HCT116 (cell line): ENCODE measurements around the gene FOXK2. TPM values are rescaled to one million over a fixed set of nuclear protein-coding genes. Genes with fewer than 3 reads are reported as not detected.

Source experiments
- ATAC-seq: fragments of 200-7000 bp; cut with Tn5 transposase; 2 replicates; pipeline ENCODE4 v1.9.1; 2020; ENCODE audit warnings: mild to moderate bottlenecking, moderate library complexity
- BruUV-seq: library from RNA; stranded (reverse); fragments of 400-500 nt; replicated peaks from 2 replicates; lab custom pipeline; 2021; lab: Mats Ljungman, UMichigan
- CTCF ChIA-PET: fragments of 300-600 bp; sonication (Branson Sonifier 250); formaldehyde crosslinking; loops from one replicate; lab custom pipeline; 2021; ENCODE audit warnings: antibody characterized with exemption; lab: Charles Lee
- POLR2A ChIA-PET: fragments of 300-600, 350-600 bp; sonication (Branson Sonifier 250); formaldehyde crosslinking; loops from one replicate; lab custom pipeline; 2021; ENCODE audit warnings: antibody characterized with exemption; lab: Charles Lee
- RAD21 ChIA-PET, 2 experiments: fragments of 300-600 bp; sonication (Branson Sonifier 250); formaldehyde crosslinking; loops; one replicate each; lab custom pipeline; 2023; ENCODE audit warnings: low total read pairs in 2 of 2; ENCODE audit not compliant: uncharacterized antibody in 2 of 2, unreplicated experiment in 2 of 2, low non-redundant PET in 1 of 2; lab: Charles Lee
- DNase-seq: peaks from one replicate; pipeline ENCODE4 v3.0.0-alpha.2; 2010; ENCODE audit warnings: low read depth, low spot score
- H2AFZ ChIP-seq: fragments of 200-600 bp; shearing (Covaris generic), sonication (generic); 2 replicates; pipeline ENCODE4 v1.6.1; 2017; ENCODE audit warnings: low read depth, mixed run types, mixed read lengths, antibody characterized with exemption, low read length; ENCODE audit not compliant: poor library complexity, severe bottlenecking
- H3K27ac ChIP-seq: 2 replicates; pipeline ENCODE4 v1.5.1; 2012; ENCODE audit warnings: low read depth, low read length
- H3K27me3 ChIP-seq: fragments of 200-600 bp; sonication (generic); 2 replicates; pipeline ENCODE4 v1.6.1; 2016; ENCODE audit warnings: mixed run types, low read length, mixed read lengths; ENCODE audit not compliant: insufficient read depth
- H3K36me3 ChIP-seq, 2 experiments: fragments of 200-500 bp in 1 of 2; fragments of 200-600 bp in 1 of 2; sonication (Bioruptor generic) in 1 of 2; sonication (generic) in 1 of 2; 2 replicates each; pipeline versions ENCODE4 v1.5.1 to v1.6.1; 2014 to 2016; ENCODE audit warnings: low read length in 2 of 2, inconsistent platforms in 1 of 2, mixed read lengths in 1 of 2, mixed run types in 1 of 2; ENCODE audit not compliant: insufficient read depth in 2 of 2, control insufficient read depth in 1 of 2
- H3K4me1 ChIP-seq, 2 experiments: fragments of 200-600 bp in 1 of 2; sonication (generic) in 1 of 2; 2 replicates each; pipeline versions ENCODE4 v1.5.1 to v1.6.1; 2012 to 2017; ENCODE audit warnings: low read length in 2 of 2, inconsistent platforms in 1 of 2, mild to moderate bottlenecking in 1 of 2, mixed read lengths in 1 of 2, mixed run types in 1 of 2, moderate library complexity in 1 of 2; ENCODE audit not compliant: insufficient read depth in 2 of 2, control insufficient read depth in 1 of 2
- H3K4me2 ChIP-seq: fragments of 200-600 bp; sonication (generic); 2 replicates; pipeline ENCODE4 v1.6.1; 2017; ENCODE audit warnings: mixed run types, low read length, mixed read lengths
- H3K4me3 ChIP-seq, 2 experiments: fragments of 200-600 bp in 1 of 2; sonication (generic) in 1 of 2; replicated peaks in 1 of 2; 2 replicates each; pipeline ENCODE4 v1.5.1; 2011 to 2016; ENCODE audit warnings: low read length in 2 of 2, control low read depth in 1 of 2, low read depth in 1 of 2, mild to moderate bottlenecking in 1 of 2, mixed read lengths in 1 of 2, mixed run types in 1 of 2
- H3K79me2 ChIP-seq: fragments of 200-600 bp; sonication (generic); 2 replicates; pipeline ENCODE4 v1.6.1; 2017; ENCODE audit warnings: mild to moderate bottlenecking, mixed run types, low read length, moderate library complexity, mixed read lengths; ENCODE audit not compliant: insufficient read depth
- H3K9ac ChIP-seq: fragments of 200-600 bp; sonication (generic); 2 replicates; pipeline ENCODE4 v1.6.1; 2016; ENCODE audit warnings: low read length, mixed read lengths
- H3K9me2 ChIP-seq: fragments of 200-600 bp; sonication (generic), shearing (Covaris generic); 2 replicates; pipeline ENCODE4 v1.6.1; 2017; ENCODE audit warnings: mixed run types, mild to moderate bottlenecking, moderate library complexity; ENCODE audit not compliant: insufficient read depth
- H3K9me3 ChIP-seq, 2 experiments: fragments of 200-500 bp in 1 of 2; fragments of 200-600 bp in 1 of 2; sonication (Bioruptor generic) in 1 of 2; sonication (generic) in 1 of 2; 2 replicates each; pipeline ENCODE4 v1.6.1; 2014 to 2017; ENCODE audit warnings: low read length in 2 of 2, mixed read lengths in 2 of 2, inconsistent platforms in 1 of 2, low read depth in 1 of 2, mild to moderate bottlenecking in 1 of 2, mixed run types in 1 of 2, moderate library complexity in 1 of 2; ENCODE audit not compliant: control insufficient read depth in 1 of 2, insufficient read depth in 1 of 2
- H4K20me1 ChIP-seq: fragments of 200-600 bp; sonication (generic), shearing (Covaris generic); 2 replicates; pipeline ENCODE4 v1.6.1; 2017; ENCODE audit warnings: mixed run types, mild to moderate bottlenecking, moderate library complexity; ENCODE audit not compliant: insufficient read depth
- CBX3 ChIP-seq: IDR thresholded peaks from 2 replicates; pipeline ENCODE4 v1.6.1; 2012; ENCODE audit warnings: low read depth
- EGR1 ChIP-seq: IDR thresholded peaks from 2 replicates; pipeline ENCODE4 v1.6.1; 2012; ENCODE audit warnings: low read depth
- EZH2 ChIP-seq: fragments of 200-600 bp; sonication (generic); IDR thresholded peaks from 2 replicates; pipeline ENCODE4 v1.6.1; 2017; ENCODE audit warnings: antibody characterized with exemption, mixed run types
- FOSL1 ChIP-seq: IDR thresholded peaks from 2 replicates; pipeline ENCODE4 v1.6.1; 2012; ENCODE audit warnings: low read depth
- POLR2AphosphoS5 ChIP-seq: IDR thresholded peaks from 2 replicates; pipeline ENCODE4 v1.6.1; 2011; ENCODE audit warnings: mild to moderate bottlenecking, low read depth, low read length, moderate library complexity
- SIN3A ChIP-seq: IDR thresholded peaks from 2 replicates; pipeline ENCODE4 v1.6.1; 2012; ENCODE audit warnings: low read depth
- TCF7L2 ChIP-seq: IDR thresholded peaks from 2 replicates; pipeline ENCODE4 v1.7.0; 2011; ENCODE audit warnings: borderline replicate concordance, inconsistent platforms; ENCODE audit not compliant: insufficient read depth, insufficient read length; ENCODE audit errors: extremely low read depth
- YY1 ChIP-seq: IDR thresholded peaks from 2 replicates; pipeline ENCODE4 v1.6.1; 2011; ENCODE audit warnings: low read length, low read depth, moderate library complexity, mild to moderate bottlenecking; ENCODE audit not compliant: insufficient replicate concordance; ENCODE audit errors: extremely low read depth
- ZFX ChIP-seq: fragments of 450-650 bp; IDR thresholded peaks from 2 replicates; pipeline ENCODE4 v1.6.1; 2017
- intact Hi-C: fragments of 100-400 bp; cut with micrococcal nuclease; formaldehyde crosslinking; loops from 2 replicates; pipeline ENCODE4 v1.10.0; 2022
- total RNA-seq: library from RNA; stranded (reverse); gene quantifications from one replicate; pipeline ENCODE4 v1.2.1, GENCODE V29; 2021; ENCODE audit not compliant: unreplicated experiment
- TF ChIP-seq, protein P1 (sequence below): IDR thresholded peaks from 2 replicates; pipeline ENCODE4 v1.6.1; 2012
- TF ChIP-seq, protein P2 (sequence below): IDR thresholded peaks from 2 replicates; pipeline ENCODE4 v1.6.1; 2011; ENCODE audit warnings: mild to moderate bottlenecking, low read length, moderate library complexity; ENCODE audit not compliant: insufficient replicate concordance; ENCODE audit errors: extremely low read depth
- TF ChIP-seq, protein P3 (sequence below): IDR thresholded peaks from 2 replicates; pipeline ENCODE4 v1.6.1; 2012; ENCODE audit warnings: low read depth

FOXK2 gene
- total RNA-seq, 1 experiment from 2014 or later = 122 TPM

DNA sequence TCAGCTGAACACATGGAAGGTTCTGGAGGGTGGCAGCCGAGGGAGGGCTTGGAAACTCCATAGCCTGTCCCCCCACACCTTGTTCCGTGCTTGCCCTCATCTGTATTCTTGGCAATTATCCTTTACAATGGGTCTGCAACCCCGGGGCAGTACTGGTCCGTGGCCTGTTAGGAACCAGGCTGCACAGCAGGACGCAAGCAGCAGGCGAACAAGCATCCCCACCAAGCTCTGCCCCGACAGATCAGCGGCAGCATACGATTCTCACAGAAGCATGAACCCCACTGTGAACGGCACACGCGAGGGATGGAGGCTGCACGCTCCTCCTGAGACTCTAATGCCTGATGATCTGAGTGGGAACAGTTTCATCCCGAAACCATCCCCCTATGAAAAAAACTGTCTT is 122.5 kb downstream of the FOXK2 start:
- Histone ChIP-seq H3K79me2 (peaks cover 99% of the 10 kb centered on the region), H3K4me2 (no peak overlapping the region), H3K27me3 (no peaks in the 10 kb centered on the region), H3K9ac (no peak overlapping the region), H4K20me1 (peaks cover 34% of the 10 kb centered on the region; the same call in 1 of the 2 replicates), H2AFZ (no peak overlapping the region), H3K4me1 (peaks cover 8 to 17% of the 10 kb centered on the region in 2 experiments), H3K9me3 (no peaks in the 10 kb centered on the region), H3K27ac (no peak overlapping the region), H3K9me2 (no peaks in the 10 kb centered on the region), H3K36me3 (peaks cover 46 to 70% of the 10 kb centered on the region in 2 experiments), H3K4me3 (no peak overlapping the region)
- TF ChIP-seq TCF7L2 (no peak), SIN3A (no peak), EZH2 (no peak), CBX3 (no peak), FOSL1 (no peak), ZFX (no peak), YY1 (no peak), EGR1 (no peak), POLR2AphosphoS5 (no peak)
- TF ChIP-seq, protein P1, sequence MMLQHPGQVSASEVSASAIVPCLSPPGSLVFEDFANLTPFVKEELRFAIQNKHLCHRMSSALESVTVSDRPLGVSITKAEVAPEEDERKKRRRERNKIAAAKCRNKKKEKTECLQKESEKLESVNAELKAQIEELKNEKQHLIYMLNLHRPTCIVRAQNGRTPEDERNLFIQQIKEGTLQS = no peak
- TF ChIP-seq, protein P2, sequence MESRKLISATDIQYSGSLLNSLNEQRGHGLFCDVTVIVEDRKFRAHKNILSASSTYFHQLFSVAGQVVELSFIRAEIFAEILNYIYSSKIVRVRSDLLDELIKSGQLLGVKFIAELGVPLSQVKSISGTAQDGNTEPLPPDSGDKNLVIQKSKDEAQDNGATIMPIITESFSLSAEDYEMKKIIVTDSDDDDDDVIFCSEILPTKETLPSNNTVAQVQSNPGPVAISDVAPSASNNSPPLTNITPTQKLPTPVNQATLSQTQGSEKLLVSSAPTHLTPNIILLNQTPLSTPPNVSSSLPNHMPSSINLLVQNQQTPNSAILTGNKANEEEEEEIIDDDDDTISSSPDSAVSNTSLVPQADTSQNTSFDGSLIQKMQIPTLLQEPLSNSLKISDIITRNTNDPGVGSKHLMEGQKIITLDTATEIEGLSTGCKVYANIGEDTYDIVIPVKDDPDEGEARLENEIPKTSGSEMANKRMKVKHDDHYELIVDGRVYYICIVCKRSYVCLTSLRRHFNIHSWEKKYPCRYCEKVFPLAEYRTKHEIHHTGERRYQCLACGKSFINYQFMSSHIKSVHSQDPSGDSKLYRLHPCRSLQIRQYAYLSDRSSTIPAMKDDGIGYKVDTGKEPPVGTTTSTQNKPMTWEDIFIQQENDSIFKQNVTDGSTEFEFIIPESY = no peak
- TF ChIP-seq, protein P3, sequence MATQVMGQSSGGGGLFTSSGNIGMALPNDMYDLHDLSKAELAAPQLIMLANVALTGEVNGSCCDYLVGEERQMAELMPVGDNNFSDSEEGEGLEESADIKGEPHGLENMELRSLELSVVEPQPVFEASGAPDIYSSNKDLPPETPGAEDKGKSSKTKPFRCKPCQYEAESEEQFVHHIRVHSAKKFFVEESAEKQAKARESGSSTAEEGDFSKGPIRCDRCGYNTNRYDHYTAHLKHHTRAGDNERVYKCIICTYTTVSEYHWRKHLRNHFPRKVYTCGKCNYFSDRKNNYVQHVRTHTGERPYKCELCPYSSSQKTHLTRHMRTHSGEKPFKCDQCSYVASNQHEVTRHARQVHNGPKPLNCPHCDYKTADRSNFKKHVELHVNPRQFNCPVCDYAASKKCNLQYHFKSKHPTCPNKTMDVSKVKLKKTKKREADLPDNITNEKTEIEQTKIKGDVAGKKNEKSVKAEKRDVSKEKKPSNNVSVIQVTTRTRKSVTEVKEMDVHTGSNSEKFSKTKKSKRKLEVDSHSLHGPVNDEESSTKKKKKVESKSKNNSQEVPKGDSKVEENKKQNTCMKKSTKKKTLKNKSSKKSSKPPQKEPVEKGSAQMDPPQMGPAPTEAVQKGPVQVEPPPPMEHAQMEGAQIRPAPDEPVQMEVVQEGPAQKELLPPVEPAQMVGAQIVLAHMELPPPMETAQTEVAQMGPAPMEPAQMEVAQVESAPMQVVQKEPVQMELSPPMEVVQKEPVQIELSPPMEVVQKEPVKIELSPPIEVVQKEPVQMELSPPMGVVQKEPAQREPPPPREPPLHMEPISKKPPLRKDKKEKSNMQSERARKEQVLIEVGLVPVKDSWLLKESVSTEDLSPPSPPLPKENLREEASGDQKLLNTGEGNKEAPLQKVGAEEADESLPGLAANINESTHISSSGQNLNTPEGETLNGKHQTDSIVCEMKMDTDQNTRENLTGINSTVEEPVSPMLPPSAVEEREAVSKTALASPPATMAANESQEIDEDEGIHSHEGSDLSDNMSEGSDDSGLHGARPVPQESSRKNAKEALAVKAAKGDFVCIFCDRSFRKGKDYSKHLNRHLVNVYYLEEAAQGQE = no peak
- ChIA-PET POLR2A (no interaction called here), RAD21 (no interaction called here), CTCF (no interaction called here)
- ATAC-seq = no peak
- BruUV-seq = no TSS peak
- DNase-seq = no peak
- intact Hi-C loops = no loop called here
